GM19328 (cell line): Measurements from ENCODE around the gene PIP4K2A.

Experiments used
- ATAC-seq: cut with Tn5 transposase; IDR thresholded peaks from one replicate; pipeline ENCODE4 v1.9.1; 2021; ENCODE audit warnings: mild to moderate bottlenecking, moderate library complexity; ENCODE audit not compliant: unreplicated experiment

Gene PIP4K2A

GRCh38 chr10:22491480-22491879 is 222.9 kb downstream of the PIP4K2A start:
- no peak for ATAC-seq

GRCh38 chr10:22489975-22490374 is 224.4 kb downstream of the PIP4K2A start:
- ATAC-seq = no peak

- no peak for ATAC-seq
These were observed 224.9 kb downstream of the PIP4K2A start for GRCh38 chr10:22489467-22489866.

- no peak for ATAC-seq
These were observed 227.9 kb downstream of the PIP4K2A start for GRCh38 chr10:22486431-22486830.
